Measurements from ENCODE around the gene DIRAS1. TPM values are rescaled to one million over a fixed set of nuclear protein-coding genes. Genes with fewer than 3 reads are reported as not detected.

The DIRAS1 gene
- total RNA-seq, 1 experiment from 2014 or later = 7.8 TPM

DNA sequence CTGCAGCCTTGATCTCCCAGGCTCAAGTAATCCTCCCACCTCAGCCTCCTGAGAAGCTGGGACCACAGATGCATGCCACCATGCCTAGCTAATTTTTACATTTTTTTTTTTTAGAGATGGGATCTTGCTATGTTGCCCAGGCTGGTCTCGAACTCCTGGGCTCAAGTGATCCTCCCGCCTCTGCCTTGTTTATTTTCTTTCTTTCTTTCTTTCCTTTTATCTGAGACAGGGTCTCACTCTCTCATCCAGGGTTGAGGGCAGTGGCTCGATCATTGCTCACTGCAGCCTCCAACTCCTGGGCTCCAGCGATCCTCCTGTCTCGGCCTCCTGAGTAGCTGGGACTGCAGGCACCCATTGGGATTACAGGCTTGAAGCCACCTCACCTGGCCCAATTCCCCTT, 14.9 kb downstream of the DIRAS1 start:
- no peak overlapping the region for H3K56ac ChIP-seq (ENCODE audit: insufficient read length, low read depth, low read length)
- no peak overlapping the region for H2BK15ac ChIP-seq (ENCODE audit: low read depth, low read length)
- Mint-ChIP-seq H3K27ac (no peak overlapping the region), H3K9me3 (no peaks in the 10 kb centered on the region), H3K4me1 (peaks cover under 1 to 7% of the 10 kb centered on the region in 2 experiments; a peak in 3 of 4 replicates), H3K36me3 (ENCODE audit: insufficient read depth in 1 of 3, low read depth in 3 of 3) (no peaks in the 10 kb centered on the region; a peak in 1 of 7 replicates), H3K27me3 (ENCODE audit: low read depth) (peaks cover 20% of the 10 kb centered on the region), H3K4me3 (no peak overlapping the region)
- H4K5ac ChIP-seq (ENCODE audit: insufficient read length, low read depth, low read length) = no peak overlapping the region
- no peaks in the 10 kb centered on the region for H4K20me1 ChIP-seq (ENCODE audit: control insufficient read depth, insufficient read depth, insufficient read length)
- H3K23ac ChIP-seq (ENCODE audit: insufficient read length, low read depth, low read length) = no peak overlapping the region
- no peak overlapping the region for H3K4ac ChIP-seq (ENCODE audit: low read depth, low read length)
- no peaks in the 10 kb centered on the region for H3K79me2 ChIP-seq (ENCODE audit: insufficient read depth, low read length)
- H4K91ac ChIP-seq (ENCODE audit: insufficient read length, low read depth, low read length) = no peak overlapping the region
- no peak overlapping the region for H2BK120ac ChIP-seq (ENCODE audit: low read depth, low read length, poor library complexity, severe bottlenecking)
- no peak overlapping the region for H3K4me2 ChIP-seq (ENCODE audit: insufficient read depth, insufficient read length, low read length)
- H3K9ac ChIP-seq (ENCODE audit: extremely low read depth, insufficient read length, low read length) = no peak overlapping the region
- H3K23me2 ChIP-seq (ENCODE audit: insufficient read length, low read depth, low read length, poor library complexity, severe bottlenecking) = peaks cover 10% of the 10 kb centered on the region
- H3K4me1 ChIP-seq (ENCODE audit: insufficient read depth, low read length) = no peaks in the 10 kb centered on the region
- TF ChIP-seq, protein P1, sequence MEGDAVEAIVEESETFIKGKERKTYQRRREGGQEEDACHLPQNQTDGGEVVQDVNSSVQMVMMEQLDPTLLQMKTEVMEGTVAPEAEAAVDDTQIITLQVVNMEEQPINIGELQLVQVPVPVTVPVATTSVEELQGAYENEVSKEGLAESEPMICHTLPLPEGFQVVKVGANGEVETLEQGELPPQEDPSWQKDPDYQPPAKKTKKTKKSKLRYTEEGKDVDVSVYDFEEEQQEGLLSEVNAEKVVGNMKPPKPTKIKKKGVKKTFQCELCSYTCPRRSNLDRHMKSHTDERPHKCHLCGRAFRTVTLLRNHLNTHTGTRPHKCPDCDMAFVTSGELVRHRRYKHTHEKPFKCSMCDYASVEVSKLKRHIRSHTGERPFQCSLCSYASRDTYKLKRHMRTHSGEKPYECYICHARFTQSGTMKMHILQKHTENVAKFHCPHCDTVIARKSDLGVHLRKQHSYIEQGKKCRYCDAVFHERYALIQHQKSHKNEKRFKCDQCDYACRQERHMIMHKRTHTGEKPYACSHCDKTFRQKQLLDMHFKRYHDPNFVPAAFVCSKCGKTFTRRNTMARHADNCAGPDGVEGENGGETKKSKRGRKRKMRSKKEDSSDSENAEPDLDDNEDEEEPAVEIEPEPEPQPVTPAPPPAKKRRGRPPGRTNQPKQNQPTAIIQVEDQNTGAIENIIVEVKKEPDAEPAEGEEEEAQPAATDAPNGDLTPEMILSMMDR (conservative IDR thresholded peaks at IDR 0.05) = no peak
- no peaks in the 10 kb centered on the region for H3K9me3 ChIP-seq (ENCODE audit: control insufficient read depth, low read depth, low read length)
- no peak overlapping the region for H3K18ac ChIP-seq (ENCODE audit: insufficient read length, low read depth, low read length)
- H3K79me1 ChIP-seq (ENCODE audit: insufficient read depth, low read depth, low read length, poor library complexity, severe bottlenecking) = no peaks in the 10 kb centered on the region
- no peak overlapping the region for H2BK12ac ChIP-seq (ENCODE audit: insufficient read length, low read depth, low read length)
- H2BK5ac ChIP-seq (ENCODE audit: insufficient read length, low read length) = no peak overlapping the region
- H3K14ac ChIP-seq (ENCODE audit: insufficient read depth, low read length) = no peak overlapping the region
- no peak overlapping the region for H3K27ac ChIP-seq (ENCODE audit: insufficient read length, low read depth, low read length)
- no peak overlapping the region for H3T11ph ChIP-seq (ENCODE audit: low read length)
- no peak for DNase-seq
- no peak overlapping the region for H4K8ac ChIP-seq (replicated peaks; ENCODE audit: insufficient read length, low read depth, low read length)
- H3K27me3 ChIP-seq (ENCODE audit: insufficient read depth, low read length) = peaks cover 3% of the 10 kb centered on the region; the same call in 1 of the 2 replicates
- H2BK20ac ChIP-seq (ENCODE audit: low read depth, low read length, poor library complexity, severe bottlenecking) = no peak overlapping the region
- H2AK5ac ChIP-seq (ENCODE audit: insufficient read length, low read length) = no peak overlapping the region
- no peak overlapping the region for H2AFZ ChIP-seq (ENCODE audit: low read length)
- no CpG with 5 or more reads among the region's 5 CpGs for WGBS (ENCODE audit: extremely low coverage, insufficient read length, low lambda C conversion rate)

All from H9 (cell line).